GM12872 (cell line): ENCODE results near the gene NAPB.

ENCODE experiments used
- CTCF ChIP-seq: IDR thresholded peaks from 3 replicates; pipeline ENCODE4 v1.5.1; 2011; ENCODE audit warnings: low read depth, mild to moderate bottlenecking, low read length, moderate library complexity; ENCODE audit not compliant: insufficient read depth

NAPB gene

GRCh38 chr20:23401051-23401450 is 20.2 kb downstream of the NAPB start:
- TF ChIP-seq CTCF: no peak

- TF ChIP-seq CTCF: no peak
Measured at GRCh38 chr20:23399568-23400241, 21.6 kb downstream of the NAPB start.

- no peak for TF ChIP-seq CTCF
Measured at GRCh38 chr20:23397961-23398360, 23.3 kb downstream of the NAPB start.

- TF ChIP-seq CTCF: no peak
Measured at GRCh38 chr20:23396950-23397627, 24.2 kb downstream of the NAPB start.

- no peak for TF ChIP-seq CTCF
Measured at GRCh38 chr20:23393996-23394775, 27.1 kb downstream of the NAPB start.

- no peak for TF ChIP-seq CTCF
Measured at GRCh38 chr20:23391707-23392310, 29.5 kb downstream of the NAPB start.
